Rectal smooth muscle tissue (tissue), 1 donor: Measurements from ENCODE around the gene CARM1.
"Not testable (repeated sequence)": the region's sequence is repeated elsewhere in the genome, so short reads cannot be mapped to it uniquely, and the experiment has no call there.

Experiments
- H3K27ac ChIP-seq: one replicate; pipeline ENCODE4 v1.7.0; 2013; ENCODE audit warnings: low read depth, low read length, inconsistent platforms
- H3K27me3 ChIP-seq: one replicate; pipeline ENCODE4 v1.7.0; 2013; ENCODE audit warnings: low read length; ENCODE audit not compliant: control insufficient read depth, insufficient read depth
- H3K36me3 ChIP-seq: one replicate; pipeline ENCODE4 v1.7.0; 2013; ENCODE audit warnings: low read length; ENCODE audit not compliant: control insufficient read depth, insufficient read depth
- H3K4me1 ChIP-seq: one replicate; pipeline ENCODE4 v1.7.0; 2013; ENCODE audit warnings: low read length; ENCODE audit not compliant: control insufficient read depth, insufficient read depth
- H3K4me3 ChIP-seq: one replicate; pipeline ENCODE4 v1.7.0; 2013; ENCODE audit warnings: low read length
- H3K9ac ChIP-seq: one replicate; pipeline ENCODE4 v1.7.0; 2013; ENCODE audit warnings: low read length

The CARM1 gene

GRCh38 chr19:10946958-10947657 is 75.8 kb downstream of the CARM1 start:
- Histone ChIP-seq H3K36me3 (no peaks in the 10 kb centered on the region), H3K4me1 (no peaks in the 10 kb centered on the region), H3K9ac (no peak overlapping the region), H3K27me3 (no peaks in the 10 kb centered on the region), H3K27ac (no peak overlapping the region), H3K4me3 (no peak overlapping the region)

- Histone ChIP-seq H3K27ac (no peak overlapping the region), H3K36me3 (no peaks in the 10 kb centered on the region), H3K9ac (no peak overlapping the region), H3K27me3 (no peaks in the 10 kb centered on the region), H3K4me1 (no peaks in the 10 kb centered on the region), H3K4me3 (no peak overlapping the region)
These were observed 81.5 kb downstream of the CARM1 start for GRCh38 chr19:10952809-10953208.

DNA sequence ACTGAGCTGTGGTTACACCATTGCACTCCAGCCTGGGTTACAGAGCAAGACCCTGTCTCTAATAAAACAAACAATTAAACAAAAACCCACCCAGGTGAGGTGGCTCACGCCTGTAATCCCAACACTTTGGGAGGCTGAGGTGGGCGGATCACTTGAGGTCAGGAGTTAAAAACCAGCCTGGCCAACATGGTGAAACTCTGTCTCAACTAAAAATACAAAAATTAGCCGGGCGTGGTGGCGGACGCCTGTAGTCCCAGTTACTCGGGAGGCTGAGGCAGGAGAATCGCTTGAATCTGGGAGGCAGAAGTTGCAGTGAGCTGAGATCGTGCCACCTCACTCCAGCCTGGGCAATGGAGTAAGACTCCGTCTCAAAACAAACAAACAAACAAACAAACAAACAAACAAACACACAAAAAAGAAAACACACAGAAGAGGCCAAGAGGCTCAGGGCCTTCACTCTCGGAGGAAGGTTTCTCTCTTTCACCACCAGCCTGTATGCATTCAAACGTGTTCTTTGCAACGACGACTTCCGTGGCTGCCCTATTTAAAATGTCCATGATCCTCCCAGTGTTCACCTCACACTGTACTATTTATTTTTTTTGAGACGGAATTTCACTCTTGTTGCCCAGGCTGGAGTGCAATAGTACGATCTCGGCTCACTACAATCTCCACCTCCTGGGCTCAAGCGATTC is 88.1 kb downstream of the CARM1 start:
- H3K27me3 ChIP-seq, H3K9ac ChIP-seq, H3K4me1 ChIP-seq, H3K36me3 ChIP-seq, H3K27ac ChIP-seq: not testable (repeated sequence)
- peak overlapping the region; percentile 91 for H3K4me3 ChIP-seq

DNA sequence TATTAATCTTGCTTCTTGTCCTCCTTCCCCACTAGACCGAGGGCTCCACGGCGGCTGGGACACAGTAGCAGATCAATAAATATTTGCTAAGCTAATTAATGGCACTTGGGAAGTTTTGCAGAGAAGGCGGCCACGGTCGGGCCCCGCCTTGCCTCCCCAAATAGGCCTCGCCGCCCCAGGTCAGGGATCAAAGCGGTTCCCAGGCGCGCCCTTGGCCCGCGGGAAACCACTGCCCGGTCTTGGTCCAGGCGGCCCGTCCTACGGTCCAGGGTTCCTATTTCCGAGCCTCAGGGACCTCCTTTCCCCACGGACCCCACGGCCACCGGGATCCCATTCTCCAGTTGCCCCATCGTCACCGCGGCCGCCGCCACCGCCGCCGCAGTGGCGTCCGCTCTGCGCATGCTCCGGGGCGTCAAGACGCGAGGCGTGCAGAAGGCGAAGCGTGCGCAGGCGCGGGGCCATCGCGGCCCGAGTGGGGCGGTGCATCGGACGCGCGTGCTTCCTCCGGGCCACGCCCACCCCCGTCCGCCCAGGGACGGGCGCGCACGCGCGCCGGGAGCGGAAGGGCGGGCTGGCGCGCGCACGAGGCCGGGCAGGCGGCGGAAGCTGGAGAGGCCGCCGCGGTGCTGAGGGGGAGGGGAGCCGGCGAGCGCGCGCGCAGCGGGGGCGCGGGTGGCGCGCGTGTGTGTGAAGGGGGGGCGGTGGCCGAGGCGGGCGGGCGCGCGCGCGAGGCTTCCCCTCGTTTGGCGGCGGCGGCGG is 89.1 kb downstream of the CARM1 start, which contains the start of gene SMARCA4:
Gene SMARCA4, plus strand, starts transcription at position 717 of the 759 bp plus-strand sequence. CDS start 23,122 bp downstream, outside the sequence.
- Histone ChIP-seq H3K27me3 (no peaks in the 10 kb centered on the region), H3K9ac (peak within 1 kb of the TSS; percentile 97), H3K27ac (peak within 1 kb of the TSS; percentile 94), H3K36me3 (peaks cover 2% of the 10 kb centered on the region), H3K4me1 (peaks cover 5% of the 10 kb centered on the region), H3K4me3 (peak within 1 kb of the TSS; percentile 91)

- H3K36me3 ChIP-seq: peaks cover 2% of the 10 kb centered on the region
- peak overlapping the region; percentile 19 for H3K9ac ChIP-seq
- H3K27me3 ChIP-seq: no peaks in the 10 kb centered on the region
- H3K4me3 ChIP-seq: peak overlapping the region; percentile 89
- peaks cover 5% of the 10 kb centered on the region for H3K4me1 ChIP-seq
- peak overlapping the region; percentile 77 for H3K27ac ChIP-seq
These were observed 89.9 kb downstream of the CARM1 start for GRCh38 chr19:10961073-10961860.

- Histone ChIP-seq H3K36me3 (peaks cover 2% of the 10 kb centered on the region), H3K27ac (no peak overlapping the region), H3K9ac (no peak overlapping the region), H3K4me3 (no peak overlapping the region), H3K27me3 (no peaks in the 10 kb centered on the region), H3K4me1 (peaks cover 5% of the 10 kb centered on the region)
These were observed 91.5 kb downstream of the CARM1 start for GRCh38 chr19:10962863-10963262.

GRCh38 chr19:10963865-10964264 is 92.5 kb downstream of the CARM1 start:
- Histone ChIP-seq H3K36me3 (peaks cover 2% of the 10 kb centered on the region), H3K4me3 (no peak overlapping the region), H3K27ac (no peak overlapping the region), H3K27me3 (no peaks in the 10 kb centered on the region), H3K4me1 (peaks cover 5% of the 10 kb centered on the region), H3K9ac (no peak overlapping the region)

DNA sequence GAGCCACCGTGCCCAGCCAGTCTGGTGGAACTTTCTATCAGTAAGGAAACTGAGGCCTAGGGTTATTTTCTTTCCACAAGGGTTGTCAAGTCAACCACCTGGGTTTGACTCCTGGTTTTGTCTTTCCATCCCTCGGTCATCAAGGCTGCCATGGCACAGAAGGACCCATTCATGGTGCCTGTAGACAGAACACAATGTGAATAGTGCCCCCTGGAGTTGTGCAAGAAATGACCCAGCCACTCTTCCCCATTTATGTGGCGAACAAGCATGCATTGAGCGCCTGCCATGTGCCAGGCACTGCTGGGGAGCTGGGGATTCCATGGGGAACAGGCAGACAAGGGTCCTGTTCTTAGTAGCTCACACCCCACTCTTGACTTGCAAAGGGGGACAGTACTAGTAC is 93.5 kb downstream of the CARM1 start:
- no peak overlapping the region for H3K9ac ChIP-seq
- H3K4me3 ChIP-seq: no peak overlapping the region
- peaks cover 5% of the 10 kb centered on the region for H3K4me1 ChIP-seq
- H3K27me3 ChIP-seq: no peaks in the 10 kb centered on the region
- H3K36me3 ChIP-seq: peaks cover 2% of the 10 kb centered on the region
- no peak overlapping the region for H3K27ac ChIP-seq

GRCh38 chr19:10965398-10965797 is 94.0 kb downstream of the CARM1 start:
- no peak overlapping the region for H3K9ac ChIP-seq
- peaks cover 5% of the 10 kb centered on the region for H3K4me1 ChIP-seq
- no peaks in the 10 kb centered on the region for H3K27me3 ChIP-seq
- H3K4me3 ChIP-seq: no peak overlapping the region
- no peak overlapping the region for H3K27ac ChIP-seq
- peaks cover 2% of the 10 kb centered on the region for H3K36me3 ChIP-seq

DNA sequence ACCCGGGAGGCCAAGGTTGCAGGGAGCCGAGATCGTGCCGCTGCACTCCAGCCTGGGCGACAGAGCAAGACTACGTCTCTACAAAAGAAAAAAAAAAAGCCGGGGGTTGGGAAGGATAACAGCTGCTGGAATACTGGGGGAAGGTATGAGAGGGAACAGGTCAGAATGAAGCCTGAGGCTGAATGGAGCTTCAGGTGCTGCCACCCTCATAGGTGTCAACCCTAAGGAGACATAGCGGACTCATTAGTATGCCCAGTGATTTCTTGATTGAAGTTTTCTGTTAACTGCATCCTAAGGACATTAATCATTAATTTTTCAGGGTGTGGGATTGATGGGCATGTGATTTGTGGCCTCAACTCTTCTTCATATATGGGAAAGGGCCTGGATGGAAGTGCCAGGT is 95.5 kb downstream of the CARM1 start:
- Histone ChIP-seq H3K36me3 (peaks cover 2% of the 10 kb centered on the region), H3K9ac (no peak overlapping the region), H3K27me3 (no peaks in the 10 kb centered on the region), H3K4me3 (no peak overlapping the region), H3K27ac (no peak overlapping the region), H3K4me1 (peaks cover 5% of the 10 kb centered on the region)

GRCh38 chr19:10968527-10969135 is 97.3 kb downstream of the CARM1 start:
- Histone ChIP-seq H3K4me1 (no peaks in the 10 kb centered on the region), H3K9ac (no peak overlapping the region), H3K27ac (no peak overlapping the region), H3K27me3 (no peaks in the 10 kb centered on the region), H3K4me3 (no peak overlapping the region), H3K36me3 (peaks cover 2% of the 10 kb centered on the region)
